Anterior cingulate cortex (tissue), 58 donors: ENCODE measurements around the gene FNDC3A.

Source experiments
- DNase-seq, 58 donors: peaks; one replicate each; lab custom pipeline; 2025; lab: John Stamatoyannopoulos, UW

FNDC3A gene

DNA sequence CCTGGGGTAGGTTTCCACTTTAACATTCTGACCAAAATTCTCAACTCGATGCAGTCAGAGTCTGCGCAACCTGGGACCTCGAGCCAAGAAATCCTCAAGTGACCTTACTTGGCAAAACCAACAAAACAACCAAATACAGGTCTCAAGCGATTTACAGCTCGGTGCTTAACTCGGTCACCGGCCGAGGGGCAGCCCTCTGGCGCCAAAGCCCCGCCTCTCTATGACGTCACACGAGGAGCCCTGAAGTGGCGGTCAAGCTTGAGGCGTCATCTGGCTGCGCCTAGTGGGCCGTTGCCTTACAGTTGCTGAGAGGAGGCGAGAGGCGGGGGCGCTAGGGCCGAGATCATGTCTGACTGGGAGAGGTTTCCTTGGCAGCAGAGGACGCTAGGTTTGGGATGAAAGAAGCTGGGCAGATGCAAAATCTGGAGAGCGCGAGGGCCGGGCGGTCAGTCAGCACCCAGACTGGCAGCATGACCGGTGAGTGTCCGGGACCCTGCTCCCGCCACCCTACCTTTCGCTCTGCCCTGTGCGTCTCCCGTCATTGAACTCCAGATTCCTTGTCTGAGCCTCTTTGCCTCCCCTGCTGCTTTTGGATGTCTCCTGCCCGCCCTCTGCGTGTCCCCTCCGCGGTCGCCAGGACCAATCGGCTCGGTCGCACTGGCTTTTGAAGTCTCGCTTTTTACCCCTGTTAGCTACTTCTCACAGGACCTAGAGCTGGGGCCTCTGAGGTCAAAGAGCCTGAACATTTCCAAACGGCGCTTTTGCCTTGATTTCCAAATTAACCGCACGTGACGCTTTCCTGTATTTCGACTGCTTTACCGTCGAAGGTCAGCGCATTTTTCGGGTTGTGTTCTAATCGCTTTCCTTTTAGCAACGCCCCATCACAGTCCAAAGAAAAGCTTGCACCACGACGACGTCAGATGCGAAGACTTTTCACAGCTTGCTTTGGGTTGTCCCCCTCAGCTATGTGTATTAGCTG, 272.2 kb downstream of the FNDC3A start, which contains the start of gene CDADC1:
Gene CDADC1 (plus strand): TSS at position 283 of the 979 bp plus-strand sequence. CDS start 113 bp downstream, at position 396.
- DNase-seq: peak; percentile 46 to 98 (median 92)

DNA sequence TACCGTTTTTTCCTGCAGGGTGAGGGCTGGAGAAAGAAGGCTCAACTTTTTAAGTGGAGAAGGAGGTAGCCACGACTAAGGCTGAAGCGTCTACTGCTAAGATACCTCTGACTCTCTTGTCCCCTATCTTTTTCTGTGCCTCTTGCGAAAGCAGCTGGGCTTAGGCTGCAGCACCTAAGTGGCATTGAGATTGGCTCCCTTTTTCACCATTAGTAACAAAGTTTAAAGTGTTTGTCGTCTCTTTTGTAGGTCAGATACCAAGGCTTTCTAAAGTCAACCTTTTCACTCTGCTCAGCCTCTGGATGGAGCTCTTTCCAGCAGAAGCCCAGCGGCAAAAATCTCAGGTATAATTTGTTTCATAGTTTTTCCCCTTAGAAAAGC, 272.9 kb downstream of the FNDC3A start:
- DNase-seq: peak in 1 of 58 donors; percentile 31

DNA sequence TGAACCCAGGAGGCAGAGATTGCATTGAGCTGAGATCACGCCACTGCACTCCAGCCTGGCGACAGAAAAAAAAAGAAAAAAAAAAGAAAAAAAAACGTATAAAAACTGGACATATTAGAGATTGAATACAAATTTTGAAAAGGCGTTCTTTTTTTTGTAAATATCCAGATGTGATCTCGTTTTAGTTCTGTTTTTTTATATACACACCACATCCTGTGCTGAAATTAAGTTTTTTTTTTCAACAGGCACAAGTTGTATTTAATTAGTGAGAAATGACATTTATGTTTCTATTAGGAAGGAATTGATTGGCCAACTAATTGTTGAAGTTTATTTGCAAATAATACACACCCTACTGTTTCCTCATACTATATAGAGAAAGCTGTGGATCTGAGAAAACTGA, 275.6 kb downstream of the FNDC3A start:
- no peak for DNase-seq

DNA sequence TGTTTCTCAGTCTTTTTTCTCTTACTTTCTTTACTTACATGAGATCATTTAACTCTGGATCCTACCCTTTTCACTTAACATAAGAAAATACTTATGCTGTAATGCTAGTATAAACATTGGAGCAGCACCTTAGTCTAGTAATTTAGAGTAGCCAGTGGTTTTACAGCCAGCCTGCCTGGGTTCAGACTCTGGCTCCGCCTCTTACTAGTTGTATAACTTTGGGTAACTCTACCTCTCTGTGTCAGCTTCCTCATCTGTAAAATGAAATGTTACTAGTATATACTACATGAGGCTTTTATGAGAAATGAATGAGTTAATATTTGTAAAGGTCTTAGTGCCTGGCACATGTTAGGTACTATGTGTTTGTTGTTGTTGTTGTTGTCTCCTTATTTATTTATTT, 277.6 kb downstream of the FNDC3A start:
- no peak for DNase-seq

DNA sequence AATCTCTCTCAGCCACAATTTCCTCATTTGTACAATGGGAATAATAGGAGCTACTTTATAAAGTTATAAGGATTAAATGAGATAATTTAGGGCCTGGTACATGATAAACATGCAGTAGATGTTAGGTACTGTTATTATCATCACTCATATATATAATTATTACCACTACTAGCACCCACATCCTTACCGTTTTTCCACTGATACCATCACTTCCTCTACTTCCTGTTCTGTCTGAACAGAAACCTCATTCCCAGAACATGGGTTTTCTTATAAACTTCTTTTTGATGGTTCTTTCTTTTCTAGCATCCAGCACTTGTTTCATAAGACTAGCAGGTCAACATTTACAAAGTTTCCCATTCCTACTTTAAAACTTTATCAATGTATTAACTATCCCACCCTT, 278.3 kb downstream of the FNDC3A start:
- DNase-seq: no peak

DNA sequence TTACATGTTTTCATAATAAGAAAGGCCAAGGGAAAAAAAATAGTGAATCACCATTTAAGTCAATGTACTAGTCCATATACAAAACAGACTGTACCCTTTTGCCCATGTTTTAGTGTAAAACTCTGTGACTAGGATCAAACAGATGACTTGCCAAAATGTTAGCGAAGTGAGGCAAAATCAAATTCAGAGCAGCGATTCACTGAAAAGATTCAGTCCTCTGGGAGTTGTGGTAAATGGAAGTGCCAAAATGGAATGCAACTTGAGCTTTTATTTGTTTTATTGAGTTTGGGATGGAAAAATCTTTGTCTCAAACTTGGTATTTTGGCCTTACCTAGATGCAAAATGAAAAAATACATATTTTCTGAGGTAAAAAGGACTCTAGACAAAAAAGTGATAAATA, 281.1 kb downstream of the FNDC3A start:
- no peak for DNase-seq

DNA sequence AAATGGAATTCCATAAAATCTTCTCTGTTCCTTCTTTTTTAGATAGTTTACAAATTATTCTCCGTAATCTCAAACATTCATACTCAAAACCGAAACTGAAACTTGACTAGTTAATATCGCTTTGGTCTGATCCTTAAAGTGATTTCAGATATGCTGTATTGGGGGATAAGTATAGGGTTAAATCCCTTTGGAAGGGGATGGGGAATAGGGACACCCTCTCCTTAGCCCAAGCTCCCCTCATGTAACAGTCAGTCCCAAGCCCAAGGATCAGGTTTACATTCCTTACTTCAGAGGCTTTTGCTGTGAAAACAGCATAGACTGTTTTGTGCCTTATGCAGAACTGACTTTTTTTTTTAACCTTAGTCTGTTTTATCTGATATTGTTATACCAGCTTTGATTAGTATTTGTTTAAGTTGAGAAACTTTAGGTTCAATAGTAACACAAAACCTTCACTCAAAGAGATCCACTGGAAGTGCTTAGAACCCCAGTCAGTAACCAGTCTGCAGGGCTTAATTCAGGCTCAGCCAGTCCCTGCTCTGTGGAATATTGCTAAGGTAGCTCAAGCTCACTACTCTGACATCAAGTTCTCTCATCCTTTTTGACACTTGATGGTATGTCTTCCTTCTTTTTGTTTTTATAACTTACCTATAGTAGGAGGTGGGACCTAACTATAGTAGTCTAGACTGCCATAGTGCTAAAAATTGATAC, 282.5 kb downstream of the FNDC3A start:
- no peak for DNase-seq
